HG02678 (cell line): ENCODE results near the gene MAP2.
"Not testable (repeated sequence)": the region's sequence is repeated elsewhere in the genome, so short reads cannot be mapped to it uniquely, and the experiment has no call there.

Experiments used
- ATAC-seq: cut with Tn5 transposase; IDR thresholded peaks from one replicate; pipeline ENCODE4 v1.9.1; 2021; ENCODE audit warnings: mild to moderate bottlenecking, moderate library complexity; ENCODE audit not compliant: unreplicated experiment

The MAP2 gene

GRCh38 chr2:209584472-209584871, 160.6 kb downstream of the MAP2 start:
- no peak for ATAC-seq

GRCh38 chr2:209584915-209585314, 161.1 kb downstream of the MAP2 start:
- no peak for ATAC-seq

- ATAC-seq = no peak
Observed at GRCh38 chr2:209591021-209591420, 167.2 kb downstream of the MAP2 start.

- no peak for ATAC-seq
Observed at GRCh38 chr2:209592106-209592505, 168.3 kb downstream of the MAP2 start.

GRCh38 chr2:209593930-209594329, 170.1 kb downstream of the MAP2 start:
- no peak for ATAC-seq

GRCh38 chr2:209596262-209596661, 172.4 kb downstream of the MAP2 start:
- ATAC-seq = no peak

- not testable (repeated sequence) for ATAC-seq
Observed at GRCh38 chr2:209598227-209598626, 174.4 kb downstream of the MAP2 start.

GRCh38 chr2:209600341-209601171, 176.7 kb downstream of the MAP2 start:
- ATAC-seq = no peak

GRCh38 chr2:209601497-209601896, 177.7 kb downstream of the MAP2 start:
- ATAC-seq = no peak

GRCh38 chr2:209602259-209602658, 178.4 kb downstream of the MAP2 start:
- ATAC-seq = no peak

GRCh38 chr2:209609531-209609930, 185.7 kb downstream of the MAP2 start:
- no peak for ATAC-seq

GRCh38 chr2:209610631-209611030, 186.8 kb downstream of the MAP2 start:
- no peak for ATAC-seq

GRCh38 chr2:209613649-209614305, 189.9 kb downstream of the MAP2 start:
- ATAC-seq = no peak

GRCh38 chr2:209614690-209615369, 191.0 kb downstream of the MAP2 start:
- ATAC-seq = no peak

- peak; percentile 65 for ATAC-seq
Observed at GRCh38 chr2:209619782-209620181, 195.9 kb downstream of the MAP2 start.

- no peak for ATAC-seq
Observed at GRCh38 chr2:209624192-209624938, 200.5 kb downstream of the MAP2 start.

GRCh38 chr2:209629597-209629996, 205.8 kb downstream of the MAP2 start:
- ATAC-seq = no peak

- ATAC-seq = no peak
Observed at GRCh38 chr2:209633911-209634310, 210.1 kb downstream of the MAP2 start.

GRCh38 chr2:209636076-209636475, 212.2 kb downstream of the MAP2 start:
- ATAC-seq = no peak

GRCh38 chr2:209637293-209637692, 213.4 kb downstream of the MAP2 start:
- no peak for ATAC-seq

GRCh38 chr2:209638346-209638745, 214.5 kb downstream of the MAP2 start:
- ATAC-seq = no peak
